Measurements from ENCODE around the gene ZNF552. TPM values are rescaled to one million over a fixed set of nuclear protein-coding genes. Genes with fewer than 3 reads are reported as not detected.
A peak's percentile ranks its signal among the peaks of the same experiment; 100 is the strongest.
"Not testable (repeated sequence)": the region's sequence is repeated elsewhere in the genome, so short reads cannot be mapped to it uniquely, and the experiment has no call there.

Gene ZNF552
- 1 to 10 TPM; 2.9 to 5.0 (median 4.5) TPM for total RNA-seq

DNA sequence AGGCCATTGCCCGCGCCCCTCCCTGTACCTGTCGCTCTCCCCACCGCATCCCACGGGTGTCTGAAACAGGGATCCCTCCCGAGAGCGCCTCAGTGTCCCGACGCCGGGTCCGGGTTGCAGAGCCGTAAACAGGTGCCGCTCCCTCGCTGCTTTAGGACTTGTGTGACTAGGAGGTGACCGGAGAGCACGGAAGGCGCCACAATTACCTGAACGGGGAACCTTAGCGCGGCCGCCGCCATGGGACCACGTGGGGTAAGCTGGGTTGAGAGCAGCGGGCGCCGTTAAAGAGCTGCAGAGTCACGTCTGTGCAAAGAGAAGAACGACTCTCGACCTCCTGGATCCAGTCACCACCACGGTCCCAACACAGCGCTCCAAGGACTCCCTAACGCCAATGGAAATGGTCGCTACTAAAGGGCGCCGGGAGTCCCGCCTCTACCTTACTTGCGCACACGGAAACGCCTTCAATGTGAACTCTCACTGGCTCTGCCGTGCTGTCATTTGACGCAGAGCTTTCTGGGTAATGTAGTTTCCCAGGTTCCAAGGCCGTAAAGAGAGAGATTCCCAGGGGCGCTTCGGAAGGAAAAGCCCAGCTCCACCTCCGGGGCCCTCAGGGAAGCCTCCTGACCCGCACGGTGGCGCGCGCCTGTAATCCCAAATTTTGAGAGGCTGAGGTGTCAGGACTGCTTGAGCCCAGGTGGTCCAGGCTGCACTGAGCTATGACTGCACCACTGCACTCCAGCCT lies at the start of gene ZNF552:
TSS of gene ZNF552 (minus strand) at position 409 of the 742 bp plus-strand sequence. CDS start at position 239, 170 bp downstream.
- Histone ChIP-seq H3K4me1 (peaks cover 6 to 31% (median 24%) of the 10 kb centered on the region in 4 donors), H3K4me3 (peak within 1 kb of the TSS; percentile 63 to 86 (median 76)), H3K36me3 (peaks cover 3 to 29% (median 18%) of the 10 kb centered on the region in 4 donors), H3K9me3 (no peaks in the 10 kb centered on the region), H3K27ac (replicated peaks in 1 of 4) (peak within 1 kb of the TSS; percentile 72 to 79 (median 76)), H3K27me3 (no peaks in the 10 kb centered on the region)
- TF ChIP-seq, protein P1, sequence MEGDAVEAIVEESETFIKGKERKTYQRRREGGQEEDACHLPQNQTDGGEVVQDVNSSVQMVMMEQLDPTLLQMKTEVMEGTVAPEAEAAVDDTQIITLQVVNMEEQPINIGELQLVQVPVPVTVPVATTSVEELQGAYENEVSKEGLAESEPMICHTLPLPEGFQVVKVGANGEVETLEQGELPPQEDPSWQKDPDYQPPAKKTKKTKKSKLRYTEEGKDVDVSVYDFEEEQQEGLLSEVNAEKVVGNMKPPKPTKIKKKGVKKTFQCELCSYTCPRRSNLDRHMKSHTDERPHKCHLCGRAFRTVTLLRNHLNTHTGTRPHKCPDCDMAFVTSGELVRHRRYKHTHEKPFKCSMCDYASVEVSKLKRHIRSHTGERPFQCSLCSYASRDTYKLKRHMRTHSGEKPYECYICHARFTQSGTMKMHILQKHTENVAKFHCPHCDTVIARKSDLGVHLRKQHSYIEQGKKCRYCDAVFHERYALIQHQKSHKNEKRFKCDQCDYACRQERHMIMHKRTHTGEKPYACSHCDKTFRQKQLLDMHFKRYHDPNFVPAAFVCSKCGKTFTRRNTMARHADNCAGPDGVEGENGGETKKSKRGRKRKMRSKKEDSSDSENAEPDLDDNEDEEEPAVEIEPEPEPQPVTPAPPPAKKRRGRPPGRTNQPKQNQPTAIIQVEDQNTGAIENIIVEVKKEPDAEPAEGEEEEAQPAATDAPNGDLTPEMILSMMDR (IDR thresholded peaks at IDR 0.05), result no peak
- no peak for TF ChIP-seq EP300 (IDR thresholded peaks at IDR 0.05)
- TF ChIP-seq POLR2AphosphoS5 (IDR thresholded peaks at IDR 0.05), result peak; percentile 89 to 93
- under 1% methylated on average over 35 of the region's 50 CpGs for WGBS
- intact Hi-C loops (cut with DNase I), result loop anchor here (10.0 kb wide), 1 partner anchor 70 kb away; the partner anchor contains the start of gene ZNF776
- DNase-seq (ENCODE audit: extremely low spot score), result peak; percentile 93

DNA sequence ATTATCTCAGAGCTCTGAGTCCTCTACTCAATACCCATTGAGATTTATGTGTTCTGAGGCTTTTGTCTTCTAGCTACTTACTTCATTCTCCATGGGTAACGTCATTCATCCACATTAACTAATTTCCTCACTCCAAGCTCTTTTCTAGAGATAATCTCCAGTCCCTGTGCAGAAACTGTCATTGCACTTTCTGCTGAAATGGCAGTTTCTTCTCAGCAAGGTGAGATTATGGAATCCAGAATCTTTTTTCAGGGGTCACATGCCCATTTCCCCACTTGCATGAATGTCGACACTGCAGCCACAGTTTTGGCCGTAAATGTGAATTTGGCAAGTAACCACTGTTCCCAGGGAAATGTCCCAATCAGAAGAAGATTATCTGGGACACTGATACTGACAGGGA lies 47.6 kb upstream of the ZNF552 start:
- intact Hi-C loops (cut with DNase I); H3K4me1 ChIP-seq; DNase-seq (ENCODE audit: extremely low spot score); H3K27me3 ChIP-seq; H3K27ac ChIP-seq (replicated peaks in 1 of 4); H3K4me3 ChIP-seq: not testable (repeated sequence)
- Histone ChIP-seq H3K9me3 (peaks cover 0 to 73% (median 50%) of the 10 kb centered on the region in 4 donors), H3K36me3 (peaks cover 79 to 99% (median 92%) of the 10 kb centered on the region in 4 donors)
- 93% methylated on average over 3 of the region's 3 CpGs for WGBS

DNA sequence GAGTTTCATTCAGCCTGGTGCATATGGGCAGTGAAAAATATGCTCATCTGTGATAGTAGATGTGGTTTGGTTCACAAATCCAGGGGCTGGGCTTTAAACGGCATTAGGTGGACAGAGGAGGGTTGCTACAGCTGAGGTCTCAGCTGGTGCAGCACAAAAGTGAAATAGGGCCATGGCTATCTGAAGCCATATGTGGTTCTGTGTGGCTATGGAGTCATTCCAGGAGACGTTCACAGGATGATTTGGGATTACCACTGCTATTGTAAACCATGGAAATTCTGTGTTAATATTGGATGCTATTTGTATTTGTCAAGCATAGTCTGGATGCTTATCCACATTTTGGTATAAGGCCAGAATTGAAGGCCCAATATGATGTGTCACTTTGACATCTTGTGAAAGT lies 39.4 kb upstream of the ZNF552 start:
- H3K4me3 ChIP-seq; DNase-seq (ENCODE audit: extremely low spot score); intact Hi-C loops (cut with DNase I); H3K27ac ChIP-seq (replicated peaks in 1 of 4); H3K9me3 ChIP-seq; H3K27me3 ChIP-seq: not testable (repeated sequence)
- 52% methylated on average over 2 of the region's 2 CpGs for WGBS
- H3K4me1 ChIP-seq, result peaks cover 13 to 25% (median 19%) of the 10 kb centered on the region in 4 donors
- peaks cover 28 to 55% (median 47%) of the 10 kb centered on the region in 4 donors for H3K36me3 ChIP-seq

DNA sequence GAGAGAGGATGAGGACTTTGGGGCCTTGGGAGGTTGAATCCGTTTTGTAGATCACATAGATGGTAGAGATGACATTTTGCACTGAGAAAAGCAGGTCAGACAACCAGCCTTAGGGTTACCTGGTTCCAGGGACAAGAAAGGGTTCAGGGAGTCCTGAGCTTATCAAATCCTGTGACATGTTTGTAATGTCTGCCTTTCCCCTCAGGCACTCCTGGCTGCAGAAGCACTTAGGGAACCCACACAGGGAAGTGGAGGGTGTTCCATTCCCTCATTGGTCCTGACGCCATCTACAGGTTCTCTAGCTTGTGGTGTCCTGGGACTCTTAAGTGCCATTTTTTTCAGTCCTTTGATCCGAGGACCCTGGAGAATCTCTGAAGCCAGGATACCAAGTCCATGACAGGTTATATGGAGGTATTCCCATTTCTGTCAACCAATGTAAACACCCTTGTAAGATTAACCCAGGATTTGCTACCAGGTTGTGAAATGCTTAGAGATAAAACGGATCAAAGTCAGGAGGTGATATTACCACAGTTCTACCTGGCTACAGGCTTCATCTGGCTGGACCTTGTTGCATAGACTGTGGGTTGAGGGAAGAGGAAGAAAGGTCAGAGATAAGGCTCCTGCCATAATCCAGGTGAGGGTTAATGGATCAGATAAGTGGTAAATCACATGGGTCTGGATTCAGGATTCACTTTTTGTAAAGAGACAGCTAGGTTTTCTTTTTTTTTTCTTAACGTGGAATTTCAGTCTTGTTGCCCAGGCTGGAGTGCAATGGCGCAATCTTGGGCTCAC lies 37.3 kb upstream of the ZNF552 start:
- H3K9me3 ChIP-seq; intact Hi-C loops (cut with DNase I); H3K27me3 ChIP-seq; H3K27ac ChIP-seq (replicated peaks in 1 of 4); H3K4me3 ChIP-seq; DNase-seq (ENCODE audit: extremely low spot score): not testable (repeated sequence)
- peaks cover 13 to 25% (median 19%) of the 10 kb centered on the region in 4 donors for H3K4me1 ChIP-seq
- WGBS, result 93% methylated on average over 3 of the region's 6 CpGs
- H3K36me3 ChIP-seq, result peaks cover 14 to 34% (median 30%) of the 10 kb centered on the region in 4 donors

DNA sequence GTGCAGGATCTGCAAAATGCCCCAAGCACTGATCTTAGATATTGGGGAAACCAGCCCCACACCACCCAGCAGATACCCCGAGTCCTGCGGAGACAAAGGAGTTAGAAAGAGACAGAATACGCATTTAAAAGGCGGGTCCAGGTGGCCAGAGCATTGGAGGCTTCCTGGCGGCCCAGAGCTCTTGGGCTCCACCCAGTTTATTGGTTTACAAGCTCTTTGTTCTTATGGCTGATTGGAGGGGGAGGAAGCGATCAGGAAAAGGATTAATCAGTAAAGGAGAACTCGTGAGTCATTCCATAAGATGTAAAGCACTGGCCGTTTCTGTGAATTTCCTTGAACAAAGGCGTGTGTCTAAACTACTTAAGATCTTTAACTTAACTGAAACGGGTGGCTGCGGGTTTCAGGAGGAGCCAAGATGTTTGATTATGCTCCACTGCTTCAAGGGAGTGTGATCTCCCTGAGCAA lies 35.9 kb upstream of the ZNF552 start:
- Histone ChIP-seq H3K9me3 (no peaks in the 10 kb centered on the region), H3K4me3 (peak overlapping the region; percentile 66 to 79 (median 74)), H3K36me3 (peaks cover 5 to 19% (median 17%) of the 10 kb centered on the region in 4 donors), H3K27ac (replicated peaks in 1 of 4) (peak overlapping the region in 1 of 4 donors; percentile 71), H3K27me3 (no peaks in the 10 kb centered on the region), H3K4me1 (peaks cover 13 to 25% (median 19%) of the 10 kb centered on the region in 4 donors)
- intact Hi-C loops (cut with DNase I), result no loop called here
- WGBS, result 24% methylated on average over 7 of the region's 11 CpGs
- TF ChIP-seq, protein P1 (IDR thresholded peaks at IDR 0.05), result no peak
- TF ChIP-seq POLR2A (IDR thresholded peaks at IDR 0.05; ENCODE audit: low read depth), result no peak
- no peak for TF ChIP-seq POLR2AphosphoS5 (IDR thresholded peaks at IDR 0.05)
- TF ChIP-seq EP300 (IDR thresholded peaks at IDR 0.05), result no peak
- DNase-seq (ENCODE audit: extremely low spot score), result no peak

Data from esophagus muscularis mucosa (tissue), 4 donors.